ENCODE data around the gene PARD3B.

The PARD3B gene

DNA sequence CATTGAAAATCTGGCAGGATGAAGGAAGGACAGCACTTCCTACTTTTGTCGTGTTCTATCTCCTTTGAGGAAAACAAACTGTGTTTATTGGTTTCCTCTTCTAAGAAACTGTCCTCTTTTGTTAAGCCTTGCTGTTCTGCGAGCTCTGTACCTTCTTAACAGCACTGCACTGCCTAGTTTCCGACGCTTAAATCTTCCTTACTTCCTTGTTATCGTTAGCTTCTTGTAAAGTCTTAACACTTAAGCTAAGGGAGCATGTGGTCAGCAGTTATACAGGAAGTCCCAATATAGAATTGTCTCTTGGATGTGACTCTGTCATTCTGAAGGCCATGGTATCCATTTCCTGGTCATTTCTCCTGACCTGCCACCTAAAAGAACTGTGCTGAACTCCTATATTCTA, 584.3 kb downstream of the PARD3B start:
- no peaks in the 10 kb centered on the region for H3K27me3 ChIP-seq (ENCODE audit: insufficient read depth, poor library complexity, severe bottlenecking)
- no peak overlapping the region for H3K4me3 ChIP-seq (ENCODE audit: severe bottlenecking)
- TF ChIP-seq CTCF (IDR thresholded peaks at IDR 0.05; ENCODE audit: poor library complexity, severe bottlenecking): no peak
- H3K9me3 ChIP-seq (ENCODE audit: severe bottlenecking): no peaks in the 10 kb centered on the region
- no peak overlapping the region for H3K27ac ChIP-seq (ENCODE audit: poor library complexity, severe bottlenecking)
- DNase-seq (ENCODE audit: low spot score) (no peak), ATAC-seq (ENCODE audit: low read depth) (no peak)
- H3K36me3 ChIP-seq (ENCODE audit: low read depth): no peaks in the 10 kb centered on the region
- H3K4me1 ChIP-seq (ENCODE audit: insufficient read depth, poor library complexity, severe bottlenecking): no peaks in the 10 kb centered on the region

DNA sequence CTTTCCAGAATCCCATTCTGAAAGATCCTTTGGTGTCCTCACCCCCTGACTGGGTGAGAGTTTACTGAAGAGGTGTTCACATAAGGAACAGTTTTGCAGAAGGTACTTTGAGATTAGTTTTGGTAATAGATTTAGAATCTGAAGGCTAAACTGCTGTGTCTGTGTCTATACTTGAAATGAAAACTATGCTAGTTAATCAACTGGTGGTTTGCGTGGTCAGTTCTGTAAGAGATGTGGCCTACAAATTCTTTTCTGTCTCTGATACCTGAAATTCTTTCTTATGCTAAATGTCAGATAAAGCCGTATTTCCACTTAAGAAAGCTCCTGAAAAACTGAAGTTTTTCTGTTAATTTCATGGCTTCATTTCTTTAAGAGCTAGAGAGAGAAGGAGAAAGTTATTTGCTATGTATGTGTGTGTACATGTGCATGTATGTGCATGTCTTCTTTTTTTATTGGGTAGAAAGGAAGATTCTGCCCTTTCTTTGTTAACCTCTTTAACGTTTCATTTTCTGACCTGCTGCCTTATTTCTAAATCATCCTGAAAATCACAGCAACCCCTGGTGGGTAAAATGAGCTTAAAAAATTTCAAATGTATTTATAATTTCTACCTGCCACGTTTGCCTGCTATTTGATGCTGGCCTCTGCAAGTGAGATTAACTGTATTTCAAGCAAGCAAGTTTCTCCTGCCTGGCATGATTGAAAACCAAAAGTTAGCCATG, 585.0 kb downstream of the PARD3B start:
- Histone ChIP-seq H3K4me3 (ENCODE audit: severe bottlenecking) (no peak overlapping the region), H3K27me3 (ENCODE audit: insufficient read depth, poor library complexity, severe bottlenecking) (no peaks in the 10 kb centered on the region), H3K4me1 (ENCODE audit: insufficient read depth, poor library complexity, severe bottlenecking) (no peaks in the 10 kb centered on the region), H3K9me3 (ENCODE audit: severe bottlenecking) (no peaks in the 10 kb centered on the region), H3K36me3 (ENCODE audit: low read depth) (no peaks in the 10 kb centered on the region), H3K27ac (ENCODE audit: poor library complexity, severe bottlenecking) (no peak overlapping the region)
- ATAC-seq (ENCODE audit: low read depth) (no peak), DNase-seq (ENCODE audit: low spot score) (no peak)
- TF ChIP-seq CTCF (IDR thresholded peaks at IDR 0.05; ENCODE audit: poor library complexity, severe bottlenecking): no peak

- DNase-seq (ENCODE audit: low spot score) (no peak), ATAC-seq (ENCODE audit: low read depth) (no peak)
- H3K4me3 ChIP-seq (ENCODE audit: severe bottlenecking): no peak overlapping the region
- no peaks in the 10 kb centered on the region for H3K9me3 ChIP-seq (ENCODE audit: severe bottlenecking)
- no peaks in the 10 kb centered on the region for H3K4me1 ChIP-seq (ENCODE audit: insufficient read depth, poor library complexity, severe bottlenecking)
- no peak overlapping the region for H3K27ac ChIP-seq (ENCODE audit: poor library complexity, severe bottlenecking)
- no peaks in the 10 kb centered on the region for H3K27me3 ChIP-seq (ENCODE audit: insufficient read depth, poor library complexity, severe bottlenecking)
- H3K36me3 ChIP-seq (ENCODE audit: low read depth): no peaks in the 10 kb centered on the region
- TF ChIP-seq CTCF (IDR thresholded peaks at IDR 0.05; ENCODE audit: poor library complexity, severe bottlenecking): no peak
Measured at GRCh38 chr2:205133544-205133943, 588.3 kb downstream of the PARD3B start.

DNA sequence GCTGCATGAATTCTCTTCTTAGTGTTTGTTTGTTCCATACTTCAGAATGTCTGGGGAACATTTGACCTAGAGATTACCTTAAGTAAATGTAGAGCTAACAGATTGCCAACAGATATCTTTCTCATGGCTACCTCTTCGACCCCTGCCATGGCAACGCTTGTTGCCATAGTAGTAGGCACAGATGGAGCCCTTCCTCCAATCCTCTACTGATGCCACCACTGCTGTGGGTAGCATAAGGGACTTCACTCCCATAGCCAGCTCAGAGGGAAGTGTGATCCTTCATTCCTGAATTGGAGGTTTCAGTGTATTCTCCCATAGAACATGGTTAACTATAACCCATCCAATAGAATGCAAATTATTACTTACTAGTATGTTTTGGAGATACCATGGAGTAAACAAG, 593.5 kb downstream of the PARD3B start:
- Histone ChIP-seq H3K27ac (ENCODE audit: poor library complexity, severe bottlenecking) (no peak overlapping the region), H3K4me1 (ENCODE audit: insufficient read depth, poor library complexity, severe bottlenecking) (no peaks in the 10 kb centered on the region), H3K36me3 (ENCODE audit: low read depth) (no peaks in the 10 kb centered on the region), H3K27me3 (ENCODE audit: insufficient read depth, poor library complexity, severe bottlenecking) (no peaks in the 10 kb centered on the region), H3K9me3 (ENCODE audit: severe bottlenecking) (no peaks in the 10 kb centered on the region), H3K4me3 (ENCODE audit: severe bottlenecking) (no peak overlapping the region)
- no peak for DNase-seq (ENCODE audit: low spot score)
- ATAC-seq (ENCODE audit: low read depth): no peak
- TF ChIP-seq CTCF (IDR thresholded peaks at IDR 0.05; ENCODE audit: poor library complexity, severe bottlenecking): no peak

- Histone ChIP-seq H3K9me3 (ENCODE audit: severe bottlenecking) (no peaks in the 10 kb centered on the region), H3K27ac (ENCODE audit: poor library complexity, severe bottlenecking) (no peak overlapping the region), H3K4me3 (ENCODE audit: severe bottlenecking) (no peak overlapping the region), H3K27me3 (ENCODE audit: insufficient read depth, poor library complexity, severe bottlenecking) (no peaks in the 10 kb centered on the region), H3K4me1 (ENCODE audit: insufficient read depth, poor library complexity, severe bottlenecking) (no peaks in the 10 kb centered on the region), H3K36me3 (ENCODE audit: low read depth) (no peaks in the 10 kb centered on the region)
- DNase-seq (ENCODE audit: low spot score) (no peak), ATAC-seq (ENCODE audit: low read depth) (no peak)
- no peak for TF ChIP-seq CTCF (IDR thresholded peaks at IDR 0.05; ENCODE audit: poor library complexity, severe bottlenecking)
Measured at GRCh38 chr2:205139822-205140463, 594.7 kb downstream of the PARD3B start.
